ENCODE measurements around the gene ALPL. TPM values are rescaled to one million over a fixed set of nuclear protein-coding genes. Genes with fewer than 3 reads are reported as not detected.

ALPL gene
- total RNA-seq, 2 donors from 2014 or later, result 16.2 to 50.3 TPM

GRCh38 chr1:21531241-21531640 is 22.0 kb downstream of the ALPL start:
- no peaks in the 10 kb centered on the region for H3K27me3 ChIP-seq
- H3K4me3 ChIP-seq, result no peak overlapping the region
- no peaks in the 10 kb centered on the region for H3K36me3 ChIP-seq
- H3K9me3 ChIP-seq, result no peaks in the 10 kb centered on the region
- no peak for TF ChIP-seq CTCF (IDR thresholded peaks at IDR 0.05)
- peaks cover 0 to 7% of the 10 kb centered on the region in 2 donors for H3K4me1 ChIP-seq
- no peak overlapping the region for H3K27ac ChIP-seq
- DNase-seq (ENCODE audit: low spot score), result no peak

- H3K36me3 ChIP-seq, result no peaks in the 10 kb centered on the region
- TF ChIP-seq CTCF (IDR thresholded peaks at IDR 0.05), result no peak
- H3K4me3 ChIP-seq, result no peak overlapping the region
- DNase-seq (ENCODE audit: low spot score), result no peak
- peaks cover 0 to 18% of the 10 kb centered on the region in 2 donors for H3K4me1 ChIP-seq
- H3K9me3 ChIP-seq, result no peaks in the 10 kb centered on the region
- H3K27me3 ChIP-seq, result no peaks in the 10 kb centered on the region
- no peak overlapping the region for H3K27ac ChIP-seq
These were observed 23.3 kb downstream of the ALPL start for GRCh38 chr1:21532496-21532895.

- H3K4me3 ChIP-seq, result no peak overlapping the region
- peaks cover 0 to 23% of the 10 kb centered on the region in 2 donors for H3K4me1 ChIP-seq
These were observed 23.8 kb downstream of the ALPL start for GRCh38 chr1:21532992-21533534.

GRCh38 chr1:21534146-21534545 is 24.9 kb downstream of the ALPL start:
- Histone ChIP-seq H3K27ac (peak overlapping the region in 1 of 2 donors; percentile 80), H3K4me1 (peaks cover 0 to 34% of the 10 kb centered on the region in 2 donors), H3K27me3 (no peaks in the 10 kb centered on the region), H3K9me3 (no peaks in the 10 kb centered on the region), H3K4me3 (no peak overlapping the region), H3K36me3 (no peaks in the 10 kb centered on the region)
- no peak for DNase-seq (ENCODE audit: low spot score)
- TF ChIP-seq CTCF (IDR thresholded peaks at IDR 0.05), result no peak

More at GRCh38 chr1:21532992-21533534, 23.8 kb downstream of the ALPL start:
- Histone ChIP-seq H3K36me3 (no peaks in the 10 kb centered on the region), H3K9me3 (no peaks in the 10 kb centered on the region), H3K27me3 (no peaks in the 10 kb centered on the region), H3K27ac (no peak overlapping the region)
- DNase-seq (ENCODE audit: low spot score), result no peak
- TF ChIP-seq CTCF (IDR thresholded peaks at IDR 0.05), result no peak

GRCh38 chr1:21534674-21535378 is 25.6 kb downstream of the ALPL start:
- no peaks in the 10 kb centered on the region for H3K27me3 ChIP-seq
- no peaks in the 10 kb centered on the region for H3K36me3 ChIP-seq
- peak overlapping the region; percentile 51 to 80 for H3K27ac ChIP-seq
- no peak for DNase-seq (ENCODE audit: low spot score)
- H3K4me3 ChIP-seq, result no peak overlapping the region
- TF ChIP-seq CTCF (IDR thresholded peaks at IDR 0.05), result peak; percentile 19 to 61
- peaks cover 0 to 36% of the 10 kb centered on the region in 2 donors for H3K4me1 ChIP-seq
- no peaks in the 10 kb centered on the region for H3K9me3 ChIP-seq
